Measurements from ENCODE around the gene ZDHHC18.

ZDHHC18 gene

GRCh38 chr1:26822737-26823395, 3.6 kb upstream of the ZDHHC18 start:
- H3K27me3 ChIP-seq (ENCODE audit: insufficient read depth, low read length), result no peaks in the 10 kb centered on the region
- H2AFZ ChIP-seq (ENCODE audit: low read length, unreplicated experiment), result no peak overlapping the region
- H3K79me2 ChIP-seq (ENCODE audit: control insufficient read depth, insufficient read depth, low read length, unreplicated experiment), result peaks cover 7% of the 10 kb centered on the region
- peaks cover 9% of the 10 kb centered on the region for H3K4me1 ChIP-seq (ENCODE audit: control insufficient read depth, insufficient read depth, low read length, unreplicated experiment)
- no peak overlapping the region for H3K27ac ChIP-seq (ENCODE audit: low read depth, low read length)
- no peaks in the 10 kb centered on the region for H3K36me3 ChIP-seq (ENCODE audit: insufficient read depth, low read length)
- H3K4me3 ChIP-seq (ENCODE audit: low read depth, low read length), result no peak overlapping the region

- H2AFZ ChIP-seq (ENCODE audit: low read length, unreplicated experiment), result no peak overlapping the region
- no peak overlapping the region for H3K4me3 ChIP-seq (ENCODE audit: low read depth, low read length)
- H3K27ac ChIP-seq (ENCODE audit: low read depth, low read length), result no peak overlapping the region
- peaks cover 17% of the 10 kb centered on the region for H3K4me1 ChIP-seq (ENCODE audit: control insufficient read depth, insufficient read depth, low read length, unreplicated experiment)
- no peaks in the 10 kb centered on the region for H3K36me3 ChIP-seq (ENCODE audit: insufficient read depth, low read length)
- H3K27me3 ChIP-seq (ENCODE audit: insufficient read depth, low read length), result no peaks in the 10 kb centered on the region
- H3K79me2 ChIP-seq (ENCODE audit: control insufficient read depth, insufficient read depth, low read length, unreplicated experiment), result peaks cover 23% of the 10 kb centered on the region
Observed at GRCh38 chr1:26824731-26825130, 1.8 kb upstream of the ZDHHC18 start.

- H2AFZ ChIP-seq (ENCODE audit: low read length, unreplicated experiment), result peak overlapping the region; percentile 61
- peaks cover 17% of the 10 kb centered on the region for H3K4me1 ChIP-seq (ENCODE audit: control insufficient read depth, insufficient read depth, low read length, unreplicated experiment)
- no peak overlapping the region for H3K27ac ChIP-seq (ENCODE audit: low read depth, low read length)
- H3K4me3 ChIP-seq (ENCODE audit: low read depth, low read length), result peak overlapping the region; percentile 84
- H3K36me3 ChIP-seq (ENCODE audit: insufficient read depth, low read length), result no peaks in the 10 kb centered on the region
- peaks cover 31% of the 10 kb centered on the region for H3K79me2 ChIP-seq (ENCODE audit: control insufficient read depth, insufficient read depth, low read length, unreplicated experiment)
- H3K27me3 ChIP-seq (ENCODE audit: insufficient read depth, low read length), result no peaks in the 10 kb centered on the region
Observed at GRCh38 chr1:26827106-26827604, 667 bp downstream of the ZDHHC18 start.

- H3K4me3 ChIP-seq (ENCODE audit: low read depth, low read length), result peak overlapping the region; percentile 84
- H3K4me1 ChIP-seq (ENCODE audit: control insufficient read depth, insufficient read depth, low read length, unreplicated experiment), result peaks cover 17% of the 10 kb centered on the region
- no peaks in the 10 kb centered on the region for H3K36me3 ChIP-seq (ENCODE audit: insufficient read depth, low read length)
- no peak overlapping the region for H2AFZ ChIP-seq (ENCODE audit: low read length, unreplicated experiment)
- peaks cover 31% of the 10 kb centered on the region for H3K79me2 ChIP-seq (ENCODE audit: control insufficient read depth, insufficient read depth, low read length, unreplicated experiment)
- no peak overlapping the region for H3K27ac ChIP-seq (ENCODE audit: low read depth, low read length)
- H3K27me3 ChIP-seq (ENCODE audit: insufficient read depth, low read length), result no peaks in the 10 kb centered on the region
Observed at GRCh38 chr1:26827663-26828062, 1.2 kb downstream of the ZDHHC18 start.

GRCh38 chr1:26828411-26828991, 2.0 kb downstream of the ZDHHC18 start:
- Histone ChIP-seq H3K4me3 (ENCODE audit: low read depth, low read length) (peak overlapping the region; percentile 27; the same call in 1 of the 2 replicates), H3K79me2 (ENCODE audit: control insufficient read depth, insufficient read depth, low read length, unreplicated experiment) (peaks cover 31% of the 10 kb centered on the region), H2AFZ (ENCODE audit: low read length, unreplicated experiment) (no peak overlapping the region), H3K27me3 (ENCODE audit: insufficient read depth, low read length) (no peaks in the 10 kb centered on the region), H3K4me1 (ENCODE audit: control insufficient read depth, insufficient read depth, low read length, unreplicated experiment) (peaks cover 17% of the 10 kb centered on the region), H3K27ac (ENCODE audit: low read depth, low read length) (no peak overlapping the region), H3K36me3 (ENCODE audit: insufficient read depth, low read length) (0 out of 2 replicates have a peak, but pooled peaks cover 3% of the 10 kb centered on the region)

GRCh38 chr1:26829184-26829911, 2.9 kb downstream of the ZDHHC18 start:
- Histone ChIP-seq H3K4me1 (ENCODE audit: control insufficient read depth, insufficient read depth, low read length, unreplicated experiment) (peaks cover 17% of the 10 kb centered on the region), H3K79me2 (ENCODE audit: control insufficient read depth, insufficient read depth, low read length, unreplicated experiment) (peaks cover 31% of the 10 kb centered on the region), H3K27ac (ENCODE audit: low read depth, low read length) (no peak overlapping the region)

GRCh38 chr1:26831059-26831458, 4.6 kb downstream of the ZDHHC18 start:
- Histone ChIP-seq H3K79me2 (ENCODE audit: control insufficient read depth, insufficient read depth, low read length, unreplicated experiment) (peaks cover 31% of the 10 kb centered on the region), H3K4me1 (ENCODE audit: control insufficient read depth, insufficient read depth, low read length, unreplicated experiment) (peaks cover 14% of the 10 kb centered on the region), H3K4me3 (ENCODE audit: low read depth, low read length) (no peak overlapping the region), H3K36me3 (ENCODE audit: insufficient read depth, low read length) (0 out of 2 replicates have a peak, but pooled peaks cover 7% of the 10 kb centered on the region), H2AFZ (ENCODE audit: low read length, unreplicated experiment) (no peak overlapping the region), H3K27ac (ENCODE audit: low read depth, low read length) (no peak overlapping the region), H3K27me3 (ENCODE audit: insufficient read depth, low read length) (no peaks in the 10 kb centered on the region)

More at GRCh38 chr1:26829184-26829911, 2.9 kb downstream of the ZDHHC18 start:
- H3K4me3 ChIP-seq (ENCODE audit: low read depth, low read length), result no peak overlapping the region
- H3K36me3 ChIP-seq (ENCODE audit: insufficient read depth, low read length), result 0 out of 2 replicates have a peak, but pooled peaks cover 4% of the 10 kb centered on the region
- no peaks in the 10 kb centered on the region for H3K27me3 ChIP-seq (ENCODE audit: insufficient read depth, low read length)
- no peak overlapping the region for H2AFZ ChIP-seq (ENCODE audit: low read length, unreplicated experiment)

- H3K4me3 ChIP-seq (ENCODE audit: low read depth, low read length), result no peak overlapping the region
- H3K27me3 ChIP-seq (ENCODE audit: insufficient read depth, low read length), result no peaks in the 10 kb centered on the region
- H3K79me2 ChIP-seq (ENCODE audit: control insufficient read depth, insufficient read depth, low read length, unreplicated experiment), result peaks cover 31% of the 10 kb centered on the region
- no peak overlapping the region for H3K27ac ChIP-seq (ENCODE audit: low read depth, low read length)
- peaks cover 12% of the 10 kb centered on the region for H3K4me1 ChIP-seq (ENCODE audit: control insufficient read depth, insufficient read depth, low read length, unreplicated experiment)
- H2AFZ ChIP-seq (ENCODE audit: low read length, unreplicated experiment), result no peak overlapping the region
- 0 out of 2 replicates have a peak, but pooled peaks cover 7% of the 10 kb centered on the region for H3K36me3 ChIP-seq (ENCODE audit: insufficient read depth, low read length)
Observed at GRCh38 chr1:26831546-26832248, 5.2 kb downstream of the ZDHHC18 start.

- H3K4me1 ChIP-seq (ENCODE audit: control insufficient read depth, insufficient read depth, low read length, unreplicated experiment), result peaks cover 12% of the 10 kb centered on the region
Observed at GRCh38 chr1:26832249-26832960, 5.9 kb downstream of the ZDHHC18 start.

More at GRCh38 chr1:26832249-26832960, 5.9 kb downstream of the ZDHHC18 start:
- 0 out of 2 replicates have a peak, but pooled peaks cover 7% of the 10 kb centered on the region for H3K36me3 ChIP-seq (ENCODE audit: insufficient read depth, low read length)
- no peak overlapping the region for H2AFZ ChIP-seq (ENCODE audit: low read length, unreplicated experiment)
- H3K4me3 ChIP-seq (ENCODE audit: low read depth, low read length), result no peak overlapping the region
- H3K27me3 ChIP-seq (ENCODE audit: insufficient read depth, low read length), result no peaks in the 10 kb centered on the region
- no peak overlapping the region for H3K27ac ChIP-seq (ENCODE audit: low read depth, low read length)
- peaks cover 29% of the 10 kb centered on the region for H3K79me2 ChIP-seq (ENCODE audit: control insufficient read depth, insufficient read depth, low read length, unreplicated experiment)
